ENCODE measurements around the gene NFIA.

The NFIA gene

GRCh38 chr1:61280452-61280851 lies 198.1 kb downstream of the NFIA start:
- no peak for DNase-seq

DNA sequence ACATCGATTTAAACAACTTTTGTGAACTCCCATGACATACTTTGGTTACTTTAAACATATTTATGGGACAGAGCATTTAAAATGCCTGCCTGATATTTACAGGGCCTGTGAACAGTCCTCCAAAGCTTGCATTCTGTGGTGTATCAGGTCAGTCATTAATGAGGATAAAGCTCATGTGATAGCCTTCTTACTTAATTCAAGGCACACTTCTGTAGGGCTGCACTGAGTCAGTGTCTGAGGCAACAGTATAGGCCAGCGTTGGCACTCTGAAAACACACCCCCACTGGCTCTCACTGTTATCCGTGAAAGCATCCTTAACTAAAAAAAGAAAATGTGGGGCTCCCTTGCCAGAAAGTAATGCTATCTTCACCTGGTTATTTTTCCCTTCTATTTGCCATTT lies 200.0 kb downstream of the NFIA start:
- no peak for DNase-seq

- no peak for DNase-seq
These were observed 202.0 kb downstream of the NFIA start for GRCh38 chr1:61284248-61284854.

- DNase-seq = no peak
These were observed 202.6 kb downstream of the NFIA start for GRCh38 chr1:61284936-61285335.

DNA sequence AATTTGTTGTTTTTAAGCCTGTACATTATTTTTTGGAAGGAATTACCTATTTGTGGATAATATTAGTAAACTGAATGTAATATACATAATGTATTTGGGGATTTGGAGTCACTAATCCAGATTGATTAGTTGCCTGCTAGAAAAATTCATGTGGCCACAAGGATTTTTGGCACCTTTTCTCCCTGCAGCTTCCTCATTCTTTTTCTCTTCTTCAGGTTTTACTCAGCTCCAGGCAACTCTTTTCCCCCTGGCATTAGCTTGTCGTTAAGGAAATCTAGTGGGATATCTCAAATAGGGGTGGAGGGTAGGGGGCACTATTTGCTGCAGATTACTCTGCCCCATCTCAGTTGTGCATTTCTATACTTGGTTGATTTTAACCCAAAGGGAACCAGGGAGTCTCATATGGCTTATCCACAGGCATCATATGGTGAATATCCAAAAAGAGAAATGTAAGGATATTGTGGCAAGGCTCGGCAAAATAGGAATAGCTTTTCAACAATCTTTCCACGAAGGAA lies 203.1 kb downstream of the NFIA start:
- DNase-seq = no peak

DNA sequence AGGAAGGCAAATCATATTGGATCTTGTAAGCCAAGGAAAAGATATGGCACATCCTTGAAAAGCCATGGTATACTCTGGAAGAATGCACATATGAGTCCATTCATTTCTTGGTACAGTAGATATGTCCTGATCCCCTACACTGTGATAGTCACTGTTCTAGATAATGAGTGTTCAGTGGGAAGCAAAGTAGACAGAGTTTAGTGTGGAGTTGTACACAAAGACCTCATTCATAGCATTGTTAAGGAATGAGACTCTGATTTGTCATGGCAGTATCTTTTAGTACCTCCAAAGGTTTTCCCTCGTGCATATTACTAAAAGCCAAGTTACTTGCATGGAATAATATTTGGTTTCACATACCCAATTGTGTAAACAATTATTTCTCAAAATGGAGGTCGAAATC lies 204.7 kb downstream of the NFIA start:
- no peak for DNase-seq

DNA sequence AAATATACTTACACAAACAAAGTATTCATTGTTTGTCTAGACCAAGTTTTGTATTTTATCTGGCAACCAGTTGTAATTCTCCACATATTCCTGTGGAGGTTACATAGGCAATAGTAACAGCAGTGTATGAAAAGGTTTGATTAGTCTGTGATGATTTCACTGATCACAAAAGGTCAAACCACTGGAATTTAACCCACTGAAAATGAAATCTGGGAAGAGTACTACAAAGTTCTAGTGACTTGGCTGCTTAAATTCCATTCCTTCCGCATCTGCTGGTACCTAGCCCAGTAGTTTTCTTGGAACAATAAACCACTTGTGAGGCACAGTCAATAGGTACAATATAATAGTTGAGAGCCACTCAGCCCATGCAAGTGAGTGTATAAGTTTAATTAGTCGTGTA lies 205.4 kb downstream of the NFIA start:
- no peak for DNase-seq

DNA sequence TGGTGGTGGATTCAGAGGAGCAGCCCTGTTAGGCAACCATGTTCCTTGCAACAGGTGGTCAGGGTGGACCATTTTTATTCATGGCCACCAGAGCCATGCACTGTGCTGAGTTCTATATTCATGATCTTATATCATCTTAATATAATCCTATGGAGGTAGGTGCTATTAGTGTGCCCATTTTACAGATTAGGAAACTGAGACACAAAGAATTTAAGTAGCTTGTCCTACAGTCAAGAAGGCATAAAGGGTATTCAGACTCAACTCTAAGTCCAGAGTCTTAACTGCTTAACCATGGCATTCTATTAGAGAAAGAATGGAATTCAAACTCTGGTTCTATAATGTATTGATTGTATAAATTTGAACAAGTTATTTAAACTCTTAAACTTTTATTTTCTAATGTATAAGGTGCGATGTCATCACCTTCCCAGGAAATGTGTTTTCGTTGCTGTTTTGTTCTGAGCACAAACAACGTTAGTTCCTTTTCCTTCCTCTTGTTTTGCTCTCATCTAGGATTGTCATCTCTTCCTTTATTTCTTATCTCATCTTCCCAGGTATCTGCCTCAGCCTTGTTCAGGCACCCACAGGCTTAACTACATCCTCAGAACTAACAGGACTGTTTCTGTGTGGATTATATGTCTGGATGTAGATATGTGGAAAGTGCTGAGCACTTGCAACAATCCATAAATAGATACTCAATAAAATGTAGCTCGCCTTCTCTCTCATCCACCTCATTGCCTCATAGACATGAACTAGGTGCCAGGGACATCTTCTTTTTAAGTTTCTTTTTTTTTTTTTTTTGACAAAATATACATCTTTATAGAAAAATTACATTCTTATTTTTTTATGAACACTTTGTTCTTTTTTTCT lies 207.1 kb downstream of the NFIA start:
- no peak for DNase-seq

- DNase-seq = no peak
These were observed 208.2 kb downstream of the NFIA start for GRCh38 chr1:61290525-61290924.

DNA sequence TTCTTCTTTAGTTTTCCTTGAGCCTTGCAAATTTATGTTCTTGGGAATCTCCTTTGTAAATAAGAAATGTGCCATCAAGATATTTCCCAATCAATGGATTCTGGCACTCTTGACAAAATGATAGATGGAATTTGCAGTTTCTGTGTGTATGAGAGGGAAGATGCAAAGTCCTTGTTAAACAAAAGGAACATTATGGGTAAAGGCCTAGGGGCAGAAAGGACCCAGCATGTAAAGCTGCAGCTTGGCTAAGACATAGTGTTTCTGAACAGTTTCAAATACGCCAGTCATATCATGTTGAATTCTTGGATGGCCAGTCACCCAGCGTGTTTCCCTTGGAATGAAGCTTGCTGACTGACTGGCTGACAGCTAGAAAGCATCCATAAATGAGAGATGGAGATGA lies 210.8 kb downstream of the NFIA start:
- no peak for DNase-seq

DNA sequence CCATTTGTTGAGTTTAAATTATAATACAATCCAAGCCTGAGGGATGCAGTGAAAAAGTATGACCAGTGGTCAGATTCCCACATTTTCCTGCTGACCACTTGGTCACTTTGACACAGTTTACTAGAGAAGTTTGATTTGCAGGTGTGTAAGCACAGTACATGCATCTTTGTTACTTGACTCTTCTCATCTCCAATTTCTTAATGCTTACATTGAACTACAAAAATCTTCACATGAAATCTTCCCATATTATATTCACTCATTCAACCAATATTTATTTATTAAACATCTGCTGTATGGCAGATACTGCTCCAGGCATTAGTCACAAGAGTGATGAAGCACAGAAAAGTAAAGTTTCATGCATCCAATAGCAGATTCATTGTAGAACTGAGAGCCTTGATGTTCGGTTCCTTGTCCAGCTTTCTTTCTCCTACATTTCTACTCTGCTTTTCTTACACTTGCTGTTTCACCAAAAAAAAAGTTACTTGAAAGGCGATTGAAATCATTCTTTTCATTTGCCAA lies 211.7 kb downstream of the NFIA start:
- no peak for DNase-seq

GRCh38 chr1:61294930-61295329 lies 212.6 kb downstream of the NFIA start:
- no peak for DNase-seq

GRCh38 chr1:61295818-61296537 lies 213.6 kb downstream of the NFIA start:
- no peak for DNase-seq

DNA sequence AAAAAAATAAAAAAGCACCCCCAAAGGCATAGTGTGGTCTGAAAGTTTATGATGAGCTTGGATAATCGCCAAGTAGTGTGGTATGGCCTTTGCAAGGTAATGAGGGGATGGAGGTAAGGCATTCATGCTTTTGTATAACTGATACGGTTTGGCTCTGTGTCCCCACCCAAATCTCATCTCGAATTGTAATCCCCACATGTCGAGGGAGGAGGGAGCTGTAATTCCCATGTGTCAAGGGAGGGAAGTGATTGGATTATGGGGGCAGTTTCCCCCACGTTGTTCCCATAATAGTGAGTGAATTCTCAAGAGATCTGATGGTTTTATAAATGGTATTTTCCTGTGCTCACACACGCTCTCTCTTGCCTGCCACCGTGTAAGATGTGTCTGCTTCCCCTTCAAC lies 215.5 kb downstream of the NFIA start:
- DNase-seq = no peak

DNA sequence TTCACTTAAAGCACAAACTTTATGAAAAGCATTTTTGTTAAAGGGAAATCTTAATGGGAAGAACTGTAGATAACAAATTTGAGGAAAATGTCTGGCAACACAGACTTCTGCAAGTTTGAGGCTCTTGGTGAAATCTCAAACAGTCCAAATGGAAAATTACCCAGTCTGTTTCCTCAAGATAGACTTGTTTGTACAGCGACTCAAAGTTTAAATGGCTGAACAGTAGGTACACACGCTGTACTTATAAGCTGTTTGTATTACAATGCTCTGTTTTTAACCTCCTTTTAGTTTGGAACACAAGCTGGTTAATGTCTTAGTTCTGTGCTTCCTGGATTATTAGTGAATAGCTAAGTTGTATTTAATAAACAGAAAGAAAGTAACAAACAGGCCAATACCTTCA lies 217.1 kb downstream of the NFIA start:
- DNase-seq = no peak

DNA sequence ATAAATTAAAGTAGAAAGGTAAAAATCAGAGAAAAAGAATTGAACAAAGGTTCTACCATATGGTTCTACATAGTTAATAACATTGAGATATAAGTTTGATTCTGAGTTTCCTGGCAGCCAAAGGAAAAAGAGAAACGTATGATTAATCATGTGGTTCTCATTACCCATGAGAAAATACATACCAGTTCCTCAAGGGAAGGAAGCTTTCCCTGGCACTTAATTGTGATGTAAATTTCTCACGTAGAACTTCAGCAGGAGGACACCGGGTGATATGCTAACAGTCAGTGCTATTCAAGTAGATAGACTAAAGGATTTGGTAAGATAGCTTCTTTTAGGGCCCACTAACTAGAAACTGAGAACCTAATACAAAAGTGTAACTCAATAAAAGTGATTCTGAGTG lies 218.5 kb downstream of the NFIA start:
- no peak for DNase-seq

GRCh38 chr1:61301824-61302657 lies 219.7 kb downstream of the NFIA start:
- DNase-seq = no peak

GRCh38 chr1:61307422-61308142 lies 225.2 kb downstream of the NFIA start:
- no peak for DNase-seq

DNA sequence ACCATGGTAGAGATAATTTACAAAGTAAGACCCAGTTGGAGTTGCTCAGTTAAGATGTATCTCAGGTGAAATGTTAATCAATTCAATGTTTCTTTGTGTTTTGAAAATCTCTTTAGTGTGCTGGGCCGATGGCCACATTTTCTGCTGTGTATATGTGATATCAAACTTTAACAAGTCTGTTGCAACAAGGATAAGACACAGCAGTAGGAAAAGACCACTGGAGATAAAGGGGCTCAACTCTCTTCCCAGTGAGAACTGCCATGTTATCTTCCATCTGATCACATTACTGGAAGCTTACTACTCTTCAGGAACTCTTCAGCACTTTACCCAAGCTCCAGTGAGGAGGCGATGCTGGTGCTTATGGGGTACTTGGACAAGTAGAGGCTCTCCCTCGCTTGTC lies 227.7 kb downstream of the NFIA start:
- DNase-seq = no peak

GRCh38 chr1:61310538-61310937 lies 228.2 kb downstream of the NFIA start:
- DNase-seq = no peak

DNA sequence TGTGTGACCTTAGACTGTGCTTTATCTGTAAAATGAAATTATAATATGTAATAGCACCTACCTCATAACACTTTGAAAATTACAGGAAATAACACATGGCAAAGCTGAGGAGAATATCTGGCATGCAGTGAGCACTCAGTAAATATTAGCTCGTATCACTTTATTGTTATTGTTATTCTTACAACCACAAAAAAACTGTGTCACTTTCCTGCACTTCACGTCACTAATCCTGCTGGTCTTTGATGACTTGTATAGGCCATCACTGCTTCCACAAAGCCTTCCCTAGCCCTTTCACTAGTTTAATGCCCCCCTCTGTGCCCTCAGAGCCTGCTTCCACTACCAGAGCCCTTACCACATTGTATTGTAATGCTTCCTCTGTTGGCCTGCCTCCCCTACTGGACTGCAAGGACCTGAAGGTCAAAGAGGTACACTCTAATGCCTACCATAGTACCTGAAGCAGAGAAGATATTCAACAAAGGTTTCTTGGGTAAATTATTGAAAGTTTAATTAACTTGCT lies 231.6 kb downstream of the NFIA start:
- no peak for DNase-seq

- no peak for DNase-seq
These were observed 232.7 kb downstream of the NFIA start for GRCh38 chr1:61315011-61315410.

Measured in CD4-positive, alpha-beta T cell treated with Interleukin-21 for 1 hour (primary cell).